Measurements from ENCODE around the gene PLEKHA5. TPM values are rescaled to one million over a fixed set of nuclear protein-coding genes. Genes with fewer than 3 reads are reported as not detected.

The PLEKHA5 gene
- polyA plus RNA-seq, 4 donors, result 13.2 to 36.2 (median 19.6) TPM

DNA sequence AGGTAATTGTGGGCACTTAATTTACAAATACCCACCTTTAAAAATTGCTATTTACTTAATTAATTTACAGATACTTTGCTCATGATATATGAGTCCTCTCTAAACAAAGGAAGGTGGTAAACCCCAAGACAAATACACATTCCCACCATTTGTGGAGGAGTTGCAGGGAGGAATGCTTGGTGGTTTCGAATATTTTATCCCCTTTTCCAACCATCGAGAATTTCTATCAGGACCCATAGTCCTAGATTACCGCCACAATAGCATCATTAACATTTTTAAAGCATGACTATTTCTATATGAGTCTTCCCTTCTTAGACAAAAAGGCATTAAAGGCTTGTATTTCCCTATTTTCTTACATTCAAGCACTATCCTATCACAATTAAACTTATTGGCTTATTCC lies 34.2 kb upstream of the PLEKHA5 start:
- H3K36me3 ChIP-seq (ENCODE audit: control insufficient read depth in 3 of 3, insufficient read depth in 2 of 3, low read depth in 1 of 3, low read length in 3 of 3), result no peaks in the 10 kb centered on the region
- H3K27me3 ChIP-seq (ENCODE audit: control insufficient read depth in 3 of 3, insufficient read depth in 3 of 3, low read length in 3 of 3), result no peaks in the 10 kb centered on the region
- H3K4me3 ChIP-seq (ENCODE audit: low read depth in 1 of 3, low read length in 3 of 3), result peak overlapping the region in 1 of 3 donors; percentile 38
- peak in 1 of 2 donors; percentile 11 for DNase-seq
- peaks cover 0 to 7% of the 10 kb centered on the region in 2 donors for H3K9me3 ChIP-seq (ENCODE audit: control insufficient read depth in 2 of 2, insufficient read depth in 1 of 2, low read depth in 1 of 2, low read length in 1 of 2)
- 81 to 95% (median 89%) methylated on average over 3 of the region's 3 CpGs for WGBS, 3 donors
- peak overlapping the region in 1 of 3 donors; percentile 86 for H3K27ac ChIP-seq (ENCODE audit: low read depth in 1 of 3, low read length in 2 of 3)
- peaks cover 0 to 12% (median 0%) of the 10 kb centered on the region in 3 donors for H3K4me1 ChIP-seq (ENCODE audit: control insufficient read depth in 3 of 3, insufficient read depth in 2 of 3, low read depth in 1 of 3, low read length in 2 of 3)
- FAIRE-seq, result no peak

DNA sequence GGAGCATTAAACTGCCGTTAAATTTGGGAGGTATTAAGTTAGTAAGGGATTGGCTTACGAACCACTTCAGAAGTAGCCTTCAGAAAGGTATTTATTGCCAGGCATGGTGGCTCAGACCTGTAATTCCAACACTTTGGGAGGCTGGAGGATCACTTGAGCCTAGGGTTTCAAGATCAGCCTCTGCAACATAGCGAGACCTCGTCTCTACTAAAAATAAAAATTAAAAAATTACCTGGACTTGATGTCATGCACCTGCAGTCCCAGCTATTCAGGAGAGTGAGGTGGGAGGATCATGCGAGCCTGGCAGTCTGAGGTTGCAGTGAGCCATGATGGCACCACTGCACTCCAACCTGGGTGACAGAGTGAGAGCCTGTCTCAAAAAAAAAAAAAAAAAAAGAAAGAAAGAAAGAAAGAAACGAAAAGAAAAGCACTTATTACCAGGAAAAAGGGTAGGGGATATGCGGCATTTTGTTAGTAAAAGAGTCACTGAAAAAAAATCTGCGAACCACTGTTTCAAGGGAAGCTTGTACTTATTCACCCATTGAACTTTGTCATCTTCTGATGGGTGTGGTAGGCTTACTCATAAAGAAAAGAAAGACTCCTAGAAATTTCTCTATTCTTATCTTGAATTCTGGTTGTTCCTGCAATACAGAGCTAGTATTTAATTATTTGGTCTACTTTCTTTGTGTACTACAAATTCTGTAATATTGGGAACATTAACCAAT lies 33.6 kb upstream of the PLEKHA5 start:
- H3K4me3 ChIP-seq (ENCODE audit: low read depth in 1 of 3, low read length in 3 of 3), result peak overlapping the region in 2 of 3 donors; percentile 7 to 38
- H3K4me1 ChIP-seq (ENCODE audit: control insufficient read depth in 3 of 3, insufficient read depth in 2 of 3, low read depth in 1 of 3, low read length in 2 of 3), result peaks cover 0 to 12% (median 0%) of the 10 kb centered on the region in 3 donors
- DNase-seq (peak; percentile 83 to 86), FAIRE-seq (peak; percentile 95)
- H3K27ac ChIP-seq (ENCODE audit: low read depth in 1 of 3, low read length in 2 of 3), result peak overlapping the region; percentile 3 to 86 (median 66)
- 24 to 67% (median 48%) methylated on average over 8 of the region's 8 CpGs for WGBS, 3 donors
- peaks cover 0 to 7% of the 10 kb centered on the region in 2 donors for H3K9me3 ChIP-seq (ENCODE audit: control insufficient read depth in 2 of 2, insufficient read depth in 1 of 2, low read depth in 1 of 2, low read length in 1 of 2)
- no peaks in the 10 kb centered on the region for H3K27me3 ChIP-seq (ENCODE audit: control insufficient read depth in 3 of 3, insufficient read depth in 3 of 3, low read length in 3 of 3)
- H3K36me3 ChIP-seq (ENCODE audit: control insufficient read depth in 3 of 3, insufficient read depth in 2 of 3, low read depth in 1 of 3, low read length in 3 of 3), result no peaks in the 10 kb centered on the region

DNA sequence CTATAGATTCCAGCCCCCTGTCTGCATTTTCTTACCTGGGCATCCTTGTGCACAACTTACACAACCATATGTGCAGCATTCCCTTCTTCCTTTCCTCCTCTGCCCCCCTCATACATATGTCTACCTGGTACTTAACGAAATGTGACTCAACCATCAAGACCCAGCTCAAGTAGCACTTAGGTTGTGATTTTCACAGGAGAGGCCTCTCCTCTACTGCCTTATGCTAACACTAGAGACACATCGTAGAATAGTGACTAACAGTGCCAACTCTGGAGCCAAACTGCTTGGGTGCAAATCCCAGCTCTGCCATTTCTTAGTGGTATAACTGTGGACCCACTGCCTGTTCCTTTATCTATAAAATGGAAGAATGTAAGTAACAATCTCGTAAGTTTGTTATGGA lies 24.1 kb upstream of the PLEKHA5 start:
- no peaks in the 10 kb centered on the region for H3K4me1 ChIP-seq (ENCODE audit: control insufficient read depth in 3 of 3, insufficient read depth in 2 of 3, low read depth in 1 of 3, low read length in 2 of 3)
- DNase-seq (no peak), FAIRE-seq (no peak)
- no peak overlapping the region for H3K4me3 ChIP-seq (ENCODE audit: low read depth in 1 of 3, low read length in 3 of 3)
- no peaks in the 10 kb centered on the region for H3K9me3 ChIP-seq (ENCODE audit: control insufficient read depth in 2 of 2, insufficient read depth in 1 of 2, low read depth in 1 of 2, low read length in 1 of 2)
- H3K27me3 ChIP-seq (ENCODE audit: control insufficient read depth in 3 of 3, insufficient read depth in 3 of 3, low read length in 3 of 3), result no peaks in the 10 kb centered on the region
- H3K27ac ChIP-seq (ENCODE audit: low read depth in 1 of 3, low read length in 2 of 3), result no peak overlapping the region
- WGBS, 3 donors, result 89 to 91% (median 90%) methylated on average over 3 of the region's 3 CpGs
- no peaks in the 10 kb centered on the region for H3K36me3 ChIP-seq (ENCODE audit: control insufficient read depth in 3 of 3, insufficient read depth in 2 of 3, low read depth in 1 of 3, low read length in 3 of 3)

DNA sequence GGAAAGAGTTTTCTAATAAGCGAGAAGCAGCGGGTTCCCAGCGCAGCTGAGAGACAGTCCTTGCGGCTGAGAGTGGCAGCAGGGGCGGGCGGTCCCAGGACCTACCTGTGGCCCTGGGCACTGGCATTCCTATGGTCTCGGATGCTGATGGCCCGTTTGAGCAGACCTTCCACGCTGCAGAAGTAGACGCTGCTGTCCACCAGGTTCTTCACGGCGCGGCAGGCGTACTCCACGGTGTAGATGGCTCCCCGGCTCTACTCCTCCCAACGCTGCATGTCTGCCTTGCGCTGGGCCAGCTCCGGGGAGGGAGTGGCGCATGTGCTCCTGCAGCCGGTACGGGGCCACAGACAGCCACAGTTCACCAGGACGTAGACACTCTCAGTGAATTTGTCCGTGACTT lies 21.8 kb upstream of the PLEKHA5 start:
- FAIRE-seq, result no peak

DNA sequence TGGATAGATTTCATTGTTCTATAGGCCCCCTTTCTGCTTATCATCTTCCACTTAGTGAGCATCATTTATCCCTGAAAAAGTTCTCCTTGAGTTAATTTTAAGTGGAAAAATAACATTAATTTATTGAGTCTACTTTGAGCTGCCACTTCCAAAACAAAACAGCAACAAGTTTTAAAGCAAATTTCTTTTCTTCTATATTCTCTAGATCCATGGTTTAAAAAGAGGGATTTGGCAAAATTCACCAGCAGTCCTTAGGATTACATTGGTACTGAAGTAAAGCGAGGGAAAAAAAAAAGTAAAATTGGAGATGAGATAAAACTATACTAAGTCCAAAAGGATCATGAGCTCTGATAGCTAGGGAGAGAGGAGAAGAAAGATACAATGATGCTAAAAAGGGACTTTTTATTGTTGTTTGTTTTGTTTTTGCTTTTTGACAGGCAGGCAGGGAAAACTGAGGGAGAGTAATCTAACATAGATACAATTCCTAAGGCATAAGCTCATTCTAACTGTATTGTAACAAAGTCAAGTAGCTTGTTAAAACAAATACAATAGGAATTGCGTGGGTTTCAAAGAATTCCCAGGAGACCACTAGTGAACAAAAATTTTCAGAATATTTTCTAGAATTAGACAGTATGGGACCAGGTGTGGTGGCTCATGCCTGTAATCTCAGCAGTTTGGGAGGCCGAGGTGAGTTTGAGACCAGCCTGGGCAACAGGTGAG lies 19.2 kb upstream of the PLEKHA5 start:
- DNase-seq (no peak), FAIRE-seq (no peak)
- no peak overlapping the region for H3K4me3 ChIP-seq (ENCODE audit: low read depth in 1 of 3, low read length in 3 of 3)
- H3K27ac ChIP-seq (ENCODE audit: low read depth in 1 of 3, low read length in 2 of 3), result no peak overlapping the region
- WGBS, 3 donors, result 86 to 92% (median 88%) methylated on average over 3 of the region's 3 CpGs
- no peaks in the 10 kb centered on the region for H3K27me3 ChIP-seq (ENCODE audit: control insufficient read depth in 3 of 3, insufficient read depth in 3 of 3, low read length in 3 of 3)
- no peaks in the 10 kb centered on the region for H3K4me1 ChIP-seq (ENCODE audit: control insufficient read depth in 3 of 3, insufficient read depth in 2 of 3, low read depth in 1 of 3, low read length in 2 of 3)
- H3K9me3 ChIP-seq (ENCODE audit: control insufficient read depth in 2 of 2, insufficient read depth in 1 of 2, low read depth in 1 of 2, low read length in 1 of 2), result no peaks in the 10 kb centered on the region
- no peaks in the 10 kb centered on the region for H3K36me3 ChIP-seq (ENCODE audit: control insufficient read depth in 3 of 3, insufficient read depth in 2 of 3, low read depth in 1 of 3, low read length in 3 of 3)

More for the DNA sequence above, 21.8 kb upstream of the PLEKHA5 start:
- no peaks in the 10 kb centered on the region for H3K4me1 ChIP-seq (ENCODE audit: control insufficient read depth in 3 of 3, insufficient read depth in 2 of 3, low read depth in 1 of 3, low read length in 2 of 3)
- H3K9me3 ChIP-seq (ENCODE audit: control insufficient read depth in 2 of 2, insufficient read depth in 1 of 2, low read depth in 1 of 2, low read length in 1 of 2), result no peaks in the 10 kb centered on the region
- no peak for DNase-seq
- H3K27ac ChIP-seq (ENCODE audit: low read depth in 1 of 3, low read length in 2 of 3), result no peak overlapping the region
- no peak overlapping the region for H3K4me3 ChIP-seq (ENCODE audit: low read depth in 1 of 3, low read length in 3 of 3)
- H3K36me3 ChIP-seq (ENCODE audit: control insufficient read depth in 3 of 3, insufficient read depth in 2 of 3, low read depth in 1 of 3, low read length in 3 of 3), result no peaks in the 10 kb centered on the region
- 97 to 99% (median 98%) methylated on average over 24 of the region's 24 CpGs for WGBS, 3 donors
- no peaks in the 10 kb centered on the region for H3K27me3 ChIP-seq (ENCODE audit: control insufficient read depth in 3 of 3, insufficient read depth in 3 of 3, low read length in 3 of 3)

DNA sequence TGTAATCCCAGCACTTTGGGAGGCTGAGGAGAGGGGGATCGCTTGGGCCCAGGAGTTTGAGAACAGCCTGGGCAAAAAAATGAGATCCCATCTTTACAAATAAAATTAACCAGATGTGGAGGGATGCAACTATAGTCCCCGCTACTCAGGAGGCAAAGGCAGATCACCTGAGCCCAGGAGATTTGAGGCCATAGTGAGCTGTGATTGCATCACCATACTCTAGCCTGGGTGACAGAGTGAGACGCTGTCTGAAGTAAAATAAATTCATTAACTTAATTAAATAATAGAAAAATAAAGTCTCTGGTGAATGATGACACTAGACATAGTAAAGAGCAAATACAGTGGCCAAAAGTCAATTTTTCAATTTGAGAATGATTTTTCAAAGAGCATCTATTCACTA lies 16.1 kb upstream of the PLEKHA5 start:
- H3K9me3 ChIP-seq (ENCODE audit: control insufficient read depth in 2 of 2, insufficient read depth in 1 of 2, low read depth in 1 of 2, low read length in 1 of 2), result no peaks in the 10 kb centered on the region
- DNase-seq (no peak), FAIRE-seq (no peak)
- 93 to 95% (median 94%) methylated on average over 3 of the region's 3 CpGs for WGBS, 3 donors
- H3K4me3 ChIP-seq (ENCODE audit: low read depth in 1 of 3, low read length in 3 of 3), result no peak overlapping the region
- H3K36me3 ChIP-seq (ENCODE audit: control insufficient read depth in 3 of 3, insufficient read depth in 2 of 3, low read depth in 1 of 3, low read length in 3 of 3), result no peaks in the 10 kb centered on the region
- no peaks in the 10 kb centered on the region for H3K4me1 ChIP-seq (ENCODE audit: control insufficient read depth in 3 of 3, insufficient read depth in 2 of 3, low read depth in 1 of 3, low read length in 2 of 3)
- no peaks in the 10 kb centered on the region for H3K27me3 ChIP-seq (ENCODE audit: control insufficient read depth in 3 of 3, insufficient read depth in 3 of 3, low read length in 3 of 3)
- H3K27ac ChIP-seq (ENCODE audit: low read depth in 1 of 3, low read length in 2 of 3), result no peak overlapping the region

DNA sequence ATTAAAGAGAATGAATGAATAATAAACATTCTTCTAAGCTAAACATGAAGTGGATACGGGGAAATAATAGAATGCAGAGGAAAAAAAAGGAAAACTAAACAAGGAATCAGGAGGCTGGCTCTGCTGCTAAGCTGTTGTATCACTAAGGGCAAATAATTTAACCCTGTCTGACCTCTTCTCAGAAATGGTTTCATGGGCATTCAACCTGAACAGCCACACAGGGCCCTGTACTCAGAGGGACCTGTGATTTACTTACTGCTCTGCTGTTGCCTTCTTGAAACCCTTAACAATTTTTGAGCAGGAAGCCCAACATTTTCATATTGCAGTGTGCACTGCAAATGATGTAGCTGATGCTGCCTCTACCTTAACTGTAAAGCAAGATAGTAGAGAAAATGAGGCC lies 14.2 kb upstream of the PLEKHA5 start:
- no peak overlapping the region for H3K27ac ChIP-seq (ENCODE audit: low read depth in 1 of 3, low read length in 2 of 3)
- H3K9me3 ChIP-seq (ENCODE audit: control insufficient read depth in 2 of 2, insufficient read depth in 1 of 2, low read depth in 1 of 2, low read length in 1 of 2), result no peaks in the 10 kb centered on the region
- DNase-seq (no peak), FAIRE-seq (no peak)
- H3K4me1 ChIP-seq (ENCODE audit: control insufficient read depth in 3 of 3, insufficient read depth in 2 of 3, low read depth in 1 of 3, low read length in 2 of 3), result no peaks in the 10 kb centered on the region
- H3K36me3 ChIP-seq (ENCODE audit: control insufficient read depth in 3 of 3, insufficient read depth in 2 of 3, low read depth in 1 of 3, low read length in 3 of 3), result no peaks in the 10 kb centered on the region
- no peak overlapping the region for H3K4me3 ChIP-seq (ENCODE audit: low read depth in 1 of 3, low read length in 3 of 3)
- H3K27me3 ChIP-seq (ENCODE audit: control insufficient read depth in 3 of 3, insufficient read depth in 3 of 3, low read length in 3 of 3), result no peaks in the 10 kb centered on the region
- 76 to 100% (median 83%) methylated on average over 1 of the region's 1 CpG for WGBS, 3 donors

DNA sequence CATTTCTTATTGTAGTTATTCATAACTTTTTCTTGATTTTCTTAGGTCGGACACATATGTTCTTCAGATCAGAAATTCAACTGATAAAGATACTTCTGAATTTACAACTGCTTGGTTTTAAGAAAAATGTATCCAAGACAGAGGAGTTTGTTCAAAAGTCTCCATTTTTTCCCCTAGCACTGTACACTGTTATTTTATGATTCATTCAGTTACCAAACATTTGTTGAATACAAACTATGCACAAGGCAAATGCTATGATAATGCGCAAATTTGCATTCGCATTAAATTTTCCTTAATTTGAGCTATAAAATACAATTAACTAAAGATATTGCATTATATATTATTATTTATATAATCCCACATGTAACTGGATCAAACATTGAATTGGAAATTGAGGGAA lies 10.1 kb upstream of the PLEKHA5 start:
- no peak overlapping the region for H3K27ac ChIP-seq (ENCODE audit: low read depth in 1 of 3, low read length in 2 of 3)
- H3K27me3 ChIP-seq (ENCODE audit: control insufficient read depth in 3 of 3, insufficient read depth in 3 of 3, low read length in 3 of 3), result no peaks in the 10 kb centered on the region
- H3K36me3 ChIP-seq (ENCODE audit: control insufficient read depth in 3 of 3, insufficient read depth in 2 of 3, low read depth in 1 of 3, low read length in 3 of 3), result no peaks in the 10 kb centered on the region
- FAIRE-seq (peak; percentile 23), DNase-seq (no peak)
- no peak overlapping the region for H3K4me3 ChIP-seq (ENCODE audit: low read depth in 1 of 3, low read length in 3 of 3)
- H3K9me3 ChIP-seq (ENCODE audit: control insufficient read depth in 2 of 2, insufficient read depth in 1 of 2, low read depth in 1 of 2, low read length in 1 of 2), result no peaks in the 10 kb centered on the region
- 92 to 93% (median 93%) methylated on average over 3 of the region's 3 CpGs for WGBS, 3 donors
- H3K4me1 ChIP-seq (ENCODE audit: control insufficient read depth in 3 of 3, insufficient read depth in 2 of 3, low read depth in 1 of 3, low read length in 2 of 3), result no peaks in the 10 kb centered on the region
